ENCODE data around the gene TUBB4B.

DNA sequence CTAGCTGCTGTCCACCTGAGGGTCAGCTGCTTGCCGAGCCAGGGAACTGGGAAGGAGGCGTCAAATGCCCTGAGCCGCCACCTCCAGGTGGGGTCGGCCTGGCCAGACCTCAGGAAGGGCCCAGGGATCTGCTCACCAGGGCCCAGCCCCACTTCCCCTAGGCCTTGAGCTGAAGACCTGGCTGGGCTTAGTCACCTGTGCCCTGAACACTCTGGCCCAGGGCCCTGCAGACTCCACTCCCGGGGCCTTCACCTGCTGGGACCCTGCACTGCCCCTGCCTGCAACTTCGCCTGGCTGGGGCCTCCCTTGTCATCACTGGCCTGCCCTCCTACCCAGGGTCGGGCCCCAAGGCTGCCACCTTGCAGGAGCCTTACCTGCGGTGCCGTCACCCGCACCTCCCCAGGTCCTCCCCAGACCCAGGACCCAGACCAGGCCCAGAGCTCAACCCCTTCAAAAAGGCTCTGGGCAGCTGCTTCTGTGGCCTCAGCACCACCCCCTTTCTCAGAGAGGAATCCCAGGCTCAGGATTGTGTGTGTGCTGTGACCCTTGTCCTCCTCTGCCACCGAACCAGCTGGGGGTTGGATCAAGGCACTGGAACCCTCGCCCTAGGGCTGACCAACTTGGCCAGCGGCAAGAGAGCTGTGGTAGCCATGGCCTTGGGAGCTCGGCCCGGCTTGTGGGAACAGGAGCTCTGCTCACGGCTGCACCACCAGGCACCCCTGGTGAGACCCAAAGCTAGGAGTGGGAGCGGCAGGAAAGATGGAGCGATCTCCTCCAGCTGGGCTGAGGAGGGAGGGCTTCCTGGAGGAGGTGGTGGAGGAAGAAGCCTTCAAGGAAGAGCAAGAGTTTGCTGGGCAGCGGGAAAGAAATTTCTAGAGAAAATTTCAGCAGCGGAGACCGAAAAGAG, 12.9 kb downstream of the TUBB4B start:
- TF ChIP-seq, protein P1, sequence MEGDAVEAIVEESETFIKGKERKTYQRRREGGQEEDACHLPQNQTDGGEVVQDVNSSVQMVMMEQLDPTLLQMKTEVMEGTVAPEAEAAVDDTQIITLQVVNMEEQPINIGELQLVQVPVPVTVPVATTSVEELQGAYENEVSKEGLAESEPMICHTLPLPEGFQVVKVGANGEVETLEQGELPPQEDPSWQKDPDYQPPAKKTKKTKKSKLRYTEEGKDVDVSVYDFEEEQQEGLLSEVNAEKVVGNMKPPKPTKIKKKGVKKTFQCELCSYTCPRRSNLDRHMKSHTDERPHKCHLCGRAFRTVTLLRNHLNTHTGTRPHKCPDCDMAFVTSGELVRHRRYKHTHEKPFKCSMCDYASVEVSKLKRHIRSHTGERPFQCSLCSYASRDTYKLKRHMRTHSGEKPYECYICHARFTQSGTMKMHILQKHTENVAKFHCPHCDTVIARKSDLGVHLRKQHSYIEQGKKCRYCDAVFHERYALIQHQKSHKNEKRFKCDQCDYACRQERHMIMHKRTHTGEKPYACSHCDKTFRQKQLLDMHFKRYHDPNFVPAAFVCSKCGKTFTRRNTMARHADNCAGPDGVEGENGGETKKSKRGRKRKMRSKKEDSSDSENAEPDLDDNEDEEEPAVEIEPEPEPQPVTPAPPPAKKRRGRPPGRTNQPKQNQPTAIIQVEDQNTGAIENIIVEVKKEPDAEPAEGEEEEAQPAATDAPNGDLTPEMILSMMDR (conservative IDR thresholded peaks at IDR 0.05; ENCODE audit: low read depth, low read length) = no peak
- no peak for TF ChIP-seq EZH2 (IDR thresholded peaks at IDR 0.05; ENCODE audit: borderline replicate concordance, low read depth, low read length, poor library complexity, severe bottlenecking)
